Adrenal gland (tissue), 5 donors: Measurements from ENCODE around the gene DNHD1.

ENCODE experiments used
- CTCF ChIP-seq, 6 experiments: fragments of 450-650 bp in 4 of 6; fragments of 200-600 bp in 2 of 6; sonication (generic) in 1 of 6; IDR thresholded peaks; 1 replicate in 5 of 6; 2 replicates in 1 of 6; pipeline versions ENCODE4 v1.5.1 to v1.8.0; 2016 to 2021; ENCODE audit warnings: antibody characterized with exemption in 6 of 6, mild to moderate bottlenecking in 2 of 6, moderate library complexity in 1 of 6
- POLR2A ChIP-seq, 2 donors: fragments of 450-650 bp; IDR thresholded peaks; one replicate each; pipeline ENCODE4 v1.6.1; 2017; ENCODE audit warnings: antibody characterized with exemption in 2 of 2, mild to moderate bottlenecking in 2 of 2, moderate library complexity in 1 of 2
- donor health status: DM: no; HTN: no; CAD: no.

GRCh38 chr11:6563121-6563619, 66.1 kb downstream of the DNHD1 start:
- TF ChIP-seq CTCF (IDR thresholded peaks at IDR 0.05) = no peak
- no peak for TF ChIP-seq POLR2A (IDR thresholded peaks at IDR 0.05)
